Occipital lobe (tissue), 2 donors: ENCODE measurements around the gene ZNF628. TPM values are rescaled to one million over a fixed set of nuclear protein-coding genes. Genes with fewer than 3 reads are reported as not detected.

ENCODE experiments used
- DNase-seq: peaks from one replicate; lab custom pipeline; 2025; lab: John Stamatoyannopoulos, UW
- total RNA-seq: library from RNA; depleted of rRNA; stranded (reverse); fragments of >200 nt; gene quantifications from one replicate; pipeline ENCODE4 v1.2.3, GENCODE V29; 2014

ZNF628 gene
- total RNA-seq, 1 donor from 2014 or later, result 0.78 TPM

GRCh38 chr19:55528030-55528803, 51.8 kb downstream of the ZNF628 start:
- no peak for DNase-seq

- no peak for DNase-seq
Measured at GRCh38 chr19:55529636-55530234, 53.3 kb downstream of the ZNF628 start.

GRCh38 chr19:55530996-55531395, 54.6 kb downstream of the ZNF628 start:
- DNase-seq, result no peak

Other genes starting within 250 kb of the ZNF628 start
- 0.78 TPM for gene TMEM86B, start 247.9 kb upstream of the ZNF628 start, total RNA-seq
- gene PPP6R1, start 217.6 kb upstream of the ZNF628 start, total RNA-seq, result 11.4 TPM
- gene HSPBP1, start 196.5 kb upstream of the ZNF628 start, total RNA-seq, result 23.4 TPM
- gene BRSK1, start 192.6 kb upstream of the ZNF628 start, total RNA-seq, result 67.1 TPM
- gene TMEM150B, start 151.3 kb upstream of the ZNF628 start, total RNA-seq, result 0.47 TPM
- 6.9 TPM for gene KMT5C, start 136.7 kb upstream of the ZNF628 start, total RNA-seq
- not detected for gene COX6B2, start 121.9 kb upstream of the ZNF628 start, total RNA-seq
- gene GARIN5B, start 113.4 kb upstream of the ZNF628 start, total RNA-seq, result not detected
- 0.16 TPM for gene IL11, start 106.2 kb upstream of the ZNF628 start, total RNA-seq
- gene TMEM190, start 99.8 kb upstream of the ZNF628 start, total RNA-seq, result not detected
- not detected for gene TMEM238, start 92.3 kb upstream of the ZNF628 start, total RNA-seq
- gene RPL28, start 90.7 kb upstream of the ZNF628 start, total RNA-seq, result 112 TPM
- 35.9 TPM for gene UBE2S, start 68.8 kb upstream of the ZNF628 start, total RNA-seq
- gene SHISA7, start 33.3 kb upstream of the ZNF628 start, total RNA-seq, result 4.2 TPM
- 13.7 TPM for gene ISOC2, start 15.0 kb upstream of the ZNF628 start, total RNA-seq
- gene C19orf85, start 11.9 kb upstream of the ZNF628 start, total RNA-seq, result not detected
- 15.0 TPM for gene NAT14, start 8.6 kb downstream of the ZNF628 start, total RNA-seq
- 0.31 TPM for gene SSC5D, start 11.8 kb downstream of the ZNF628 start, total RNA-seq
- not detected for gene SBK2, start 60.5 kb downstream of the ZNF628 start, total RNA-seq
- 0.31 TPM for gene SBK3, start 68.9 kb downstream of the ZNF628 start, total RNA-seq
- 4.2 TPM for gene ZNF579, start 104.2 kb downstream of the ZNF628 start, total RNA-seq
- gene FIZ1, start 122.9 kb downstream of the ZNF628 start, total RNA-seq, result 4.1 TPM
- 2.8 TPM for gene ZNF524, start 123.7 kb downstream of the ZNF628 start, total RNA-seq
- gene ZNF865, start 129.0 kb downstream of the ZNF628 start, total RNA-seq, result 1.2 TPM
- 5.1 TPM for gene ZNF784, start 147.9 kb downstream of the ZNF628 start, total RNA-seq
- gene ZNF580, start 164.4 kb downstream of the ZNF628 start, total RNA-seq, result 4.8 TPM
- 5.6 TPM for gene ZNF581, start 167.0 kb downstream of the ZNF628 start, total RNA-seq
- gene CCDC106, start 171.6 kb downstream of the ZNF628 start, total RNA-seq, result 7.8 TPM
- 65.8 TPM for gene U2AF2, start 178.4 kb downstream of the ZNF628 start, total RNA-seq
- gene EPN1, start 198.6 kb downstream of the ZNF628 start, total RNA-seq, result 20.7 TPM